ENCODE measurements around the gene SLX9. TPM values are rescaled to one million over a fixed set of nuclear protein-coding genes. Genes with fewer than 3 reads are reported as not detected.

SLX9 gene
- total RNA-seq, 4 donors from 2014 or later, result 20.8 to 59.3 (median 27.6) TPM

GRCh38 chr21:44894687-44895302 lies 45.0 kb upstream of the SLX9 start:
- intact Hi-C loops (cut with DNase I), result loop anchor here (5.0 kb wide), 1 partner anchor 38 kb away; no protein-coding TSS in a partner anchor
- no peaks in the 10 kb centered on the region for H3K4me1 ChIP-seq
- no peak for DNase-seq (ENCODE audit: extremely low spot score)
- 76% methylated on average over 10 of the region's 19 CpGs for WGBS
- no peak overlapping the region for H3K4me3 ChIP-seq
- TF ChIP-seq EP300 (IDR thresholded peaks at IDR 0.05), result no peak
- no peak for TF ChIP-seq POLR2AphosphoS5 (IDR thresholded peaks at IDR 0.05)
- no peak for TF ChIP-seq CTCF (IDR thresholded peaks at IDR 0.05)
- no peak for TF ChIP-seq POLR2A (IDR thresholded peaks at IDR 0.05; ENCODE audit: low read depth)
- no peaks in the 10 kb centered on the region for H3K9me3 ChIP-seq
- H3K27me3 ChIP-seq, result peaks cover 0 to 21% (median 0%) of the 10 kb centered on the region in 4 donors
- peaks cover 0 to 7% (median 0%) of the 10 kb centered on the region in 4 donors for H3K36me3 ChIP-seq
- H3K27ac ChIP-seq (replicated peaks in 1 of 4), result no peak overlapping the region

DNA sequence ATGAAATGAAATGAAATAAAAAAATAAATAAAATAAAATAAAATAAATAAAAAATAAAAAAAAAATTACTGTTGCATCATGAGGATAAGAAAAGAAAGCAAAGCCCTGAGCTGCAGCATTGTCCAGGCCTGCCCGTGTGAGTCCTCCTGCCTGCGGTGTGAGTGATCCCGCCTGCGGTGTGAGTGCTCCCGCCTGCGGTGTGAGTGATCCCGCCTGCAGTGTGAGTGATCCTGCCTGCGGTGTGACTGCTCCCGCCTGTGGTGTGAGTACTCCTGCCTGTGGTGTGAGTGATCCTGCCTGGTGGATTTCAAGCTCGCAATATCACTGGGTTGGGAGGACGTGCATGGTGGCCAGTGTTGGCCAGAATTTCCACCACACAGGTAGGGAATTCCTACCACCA lies 44.0 kb upstream of the SLX9 start:
- intact Hi-C loops (cut with DNase I), result no loop called here
- Histone ChIP-seq H3K36me3 (peaks cover 0 to 13% (median 0%) of the 10 kb centered on the region in 4 donors), H3K9me3 (no peaks in the 10 kb centered on the region), H3K4me3 (no peak overlapping the region), H3K27ac (replicated peaks in 1 of 4) (no peak overlapping the region), H3K4me1 (no peaks in the 10 kb centered on the region), H3K27me3 (peaks cover 0 to 10% (median 0%) of the 10 kb centered on the region in 4 donors)
- WGBS, result 90% methylated on average over 11 of the region's 11 CpGs
- DNase-seq (ENCODE audit: extremely low spot score), result no peak
- no peak for TF ChIP-seq POLR2A (IDR thresholded peaks at IDR 0.05; ENCODE audit: low read depth)
- no peak for TF ChIP-seq POLR2AphosphoS5 (IDR thresholded peaks at IDR 0.05)
- TF ChIP-seq CTCF (IDR thresholded peaks at IDR 0.05), result no peak
- no peak for TF ChIP-seq EP300 (IDR thresholded peaks at IDR 0.05)

DNA sequence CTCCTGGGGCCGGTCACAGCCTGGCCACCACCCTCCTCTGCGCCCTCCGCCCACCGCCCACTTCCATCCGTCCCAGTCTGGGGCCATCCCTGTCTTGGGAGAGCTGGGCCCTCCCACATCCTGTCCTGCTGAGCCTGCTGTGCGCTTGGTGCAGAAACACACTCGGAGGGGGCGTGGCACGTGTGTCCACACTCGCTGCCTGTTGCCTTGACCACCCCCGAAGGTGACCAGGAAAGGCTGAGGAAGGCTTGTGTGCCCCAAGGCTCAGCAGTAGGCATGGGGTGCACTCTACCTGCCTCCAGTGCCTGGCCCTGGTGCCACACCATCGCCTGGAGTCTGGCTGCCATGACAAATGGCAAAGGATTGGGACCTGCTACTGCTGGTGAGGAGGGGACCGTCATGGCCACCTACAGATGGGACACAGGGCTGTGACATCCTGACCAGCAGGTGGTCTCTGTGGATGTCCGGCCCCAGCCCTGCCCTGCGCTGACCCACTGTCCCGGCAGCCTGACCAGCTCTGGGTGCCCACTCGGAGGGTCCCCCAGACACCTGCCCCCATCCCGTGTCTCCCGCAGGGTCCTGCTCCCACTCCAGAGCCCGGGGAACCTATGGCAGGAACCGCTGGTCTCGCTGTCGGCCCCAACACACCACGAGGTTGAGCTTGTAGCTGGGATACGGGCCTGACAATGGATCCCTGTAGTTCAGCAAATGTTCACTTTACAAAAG lies 43.1 kb upstream of the SLX9 start:
- no peak overlapping the region for H3K27ac ChIP-seq (replicated peaks in 1 of 4)
- DNase-seq (ENCODE audit: extremely low spot score), result no peak
- WGBS, result 88% methylated on average over 13 of the region's 25 CpGs
- intact Hi-C loops (cut with DNase I), result no loop called here
- H3K4me3 ChIP-seq, result no peak overlapping the region
- H3K4me1 ChIP-seq, result no peaks in the 10 kb centered on the region
- TF ChIP-seq CTCF (IDR thresholded peaks at IDR 0.05) (no peak), POLR2A (IDR thresholded peaks at IDR 0.05; ENCODE audit: low read depth) (no peak), POLR2AphosphoS5 (IDR thresholded peaks at IDR 0.05) (no peak), EP300 (IDR thresholded peaks at IDR 0.05) (no peak)
- H3K9me3 ChIP-seq, result no peaks in the 10 kb centered on the region
- H3K27me3 ChIP-seq, result peaks cover 0 to 1% (median 0%) of the 10 kb centered on the region in 4 donors
- peaks cover 0 to 17% (median 0%) of the 10 kb centered on the region in 4 donors for H3K36me3 ChIP-seq

GRCh38 chr21:44897326-44898010 lies 42.4 kb upstream of the SLX9 start:
- H3K9me3 ChIP-seq, result no peaks in the 10 kb centered on the region
- no peak overlapping the region for H3K4me3 ChIP-seq
- H3K27me3 ChIP-seq, result no peaks in the 10 kb centered on the region
- no peaks in the 10 kb centered on the region for H3K4me1 ChIP-seq
- DNase-seq (ENCODE audit: extremely low spot score), result no peak
- WGBS, result 87% methylated on average over 20 of the region's 21 CpGs
- H3K27ac ChIP-seq (replicated peaks in 1 of 4), result no peak overlapping the region
- TF ChIP-seq POLR2AphosphoS5 (IDR thresholded peaks at IDR 0.05) (peak in 1 of 2 donors; percentile 11), EP300 (IDR thresholded peaks at IDR 0.05) (no peak)
- intact Hi-C loops (cut with DNase I), result no loop called here
- peaks cover 0 to 17% (median 0%) of the 10 kb centered on the region in 4 donors for H3K36me3 ChIP-seq

DNA sequence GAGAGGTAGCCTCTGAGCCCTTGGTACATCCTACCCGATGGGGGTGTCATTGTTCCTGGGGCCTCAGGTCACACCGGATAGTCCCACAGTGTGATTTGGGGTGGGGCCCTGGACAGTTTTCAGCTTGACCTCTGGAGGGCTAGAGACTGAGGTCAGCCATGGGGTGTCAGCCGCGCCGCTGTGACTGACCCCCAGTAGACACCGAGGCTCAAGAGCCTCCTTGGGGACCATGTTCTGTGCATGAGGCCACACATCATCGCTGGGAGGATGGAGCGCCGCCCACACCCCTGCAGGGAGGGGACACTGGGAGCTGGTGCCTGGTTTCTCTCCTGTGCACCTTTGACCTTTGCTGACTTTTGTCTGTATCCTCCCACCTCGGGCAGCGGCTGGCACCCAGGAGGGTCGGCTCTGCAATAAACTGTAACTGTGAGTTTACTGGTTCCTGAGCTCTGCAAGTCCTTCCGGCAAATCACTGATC lies 41.8 kb upstream of the SLX9 start:
- Histone ChIP-seq H3K4me3 (no peak overlapping the region), H3K27ac (replicated peaks in 1 of 4) (no peak overlapping the region), H3K4me1 (no peaks in the 10 kb centered on the region), H3K36me3 (peaks cover 0 to 17% (median 0%) of the 10 kb centered on the region in 4 donors), H3K9me3 (no peaks in the 10 kb centered on the region), H3K27me3 (no peaks in the 10 kb centered on the region)
- WGBS, result 79% methylated on average over 13 of the region's 13 CpGs
- intact Hi-C loops (cut with DNase I), result no loop called here
- no peak for TF ChIP-seq POLR2AphosphoS5 (IDR thresholded peaks at IDR 0.05)
- no peak for DNase-seq (ENCODE audit: extremely low spot score)

All from esophagus muscularis mucosa (tissue), 4 donors.